GM23338 (cell line): ENCODE results near the gene ZNF76. TPM values are rescaled to one million over a fixed set of nuclear protein-coding genes. Genes with fewer than 3 reads are reported as not detected.

Experiments
- ATAC-seq: fragments of 200-7000 bp; cut with Tn5 transposase; 3 replicates; pipeline ENCODE4 v1.9.1; 2020
- DNase-seq: peaks from one replicate; pipeline ENCODE4 v3.0.0-alpha.2; 2015; ENCODE audit warnings: low spot score
- H2AFZ ChIP-seq: fragments of 200-600 bp; sonication (generic); 2 replicates; pipeline ENCODE4 v1.8.0; 2016; ENCODE audit warnings: antibody characterized with exemption, mild to moderate bottlenecking, moderate library complexity
- H3F3A ChIP-seq: fragments of 200-600 bp; sonication (generic); replicated peaks from 2 replicates; pipeline ENCODE4 v1.8.0; 2017; ENCODE audit warnings: antibody characterized with exemption, mixed run types, low read depth
- H3K27ac ChIP-seq: fragments of 200-600 bp; sonication (generic); 2 replicates; pipeline ENCODE4 v1.6.1; 2016; ENCODE audit warnings: low read depth
- H3K27me3 ChIP-seq: fragments of 200-600 bp; sonication (generic); 2 replicates; pipeline ENCODE4 v1.8.0; 2016; ENCODE audit warnings: mild to moderate bottlenecking, mixed run types, moderate library complexity; ENCODE audit not compliant: insufficient read depth
- H3K36me3 ChIP-seq: fragments of 200-600 bp; sonication (generic); 2 replicates; pipeline ENCODE4 v1.8.0; 2016; ENCODE audit warnings: mild to moderate bottlenecking; ENCODE audit not compliant: insufficient read depth
- H3K4me1 ChIP-seq: fragments of 200-600 bp; sonication (generic); 2 replicates; pipeline ENCODE4 v1.8.0; 2016; ENCODE audit warnings: mild to moderate bottlenecking, moderate library complexity; ENCODE audit not compliant: insufficient read depth
- H3K4me2 ChIP-seq: fragments of 200-600 bp; sonication (generic); 2 replicates; pipeline ENCODE4 v1.7.1; 2017; ENCODE audit warnings: mixed run types
- H3K4me3 ChIP-seq: fragments of 200-600 bp; sonication (generic); 2 replicates; pipeline ENCODE4 v1.6.1; 2016; ENCODE audit warnings: mixed run types
- H3K79me2 ChIP-seq: fragments of 200-600 bp; sonication (generic); replicated peaks from 2 replicates; pipeline ENCODE4 v1.8.0; 2017; ENCODE audit warnings: mild to moderate bottlenecking; ENCODE audit not compliant: insufficient read depth
- H3K9me2 ChIP-seq: fragments of 200-600 bp; sonication (generic); 2 replicates; pipeline ENCODE4 v1.8.0; 2017; ENCODE audit not compliant: insufficient read depth
- H4K20me1 ChIP-seq: fragments of 200-600 bp; sonication (generic); replicated peaks from 2 replicates; pipeline ENCODE4 v1.8.0; 2017; ENCODE audit warnings: mild to moderate bottlenecking; ENCODE audit not compliant: insufficient read depth
- H3K27ac Mint-ChIP-seq: 2 replicates; pipeline ENCODE4 v1.8.0; 2020; ENCODE audit warnings: inconsistent platforms, mild to moderate bottlenecking, moderate library complexity, mixed read lengths
- H3K27me3 Mint-ChIP-seq: 3 replicates; pipeline ENCODE4 v1.8.0; 2022; ENCODE audit warnings: low read depth, mild to moderate bottlenecking, moderate library complexity, mixed read lengths, inconsistent platforms; ENCODE audit not compliant: insufficient read depth, poor library complexity
- H3K36me3 Mint-ChIP-seq: 3 replicates; pipeline ENCODE4 v1.8.0; 2021; ENCODE audit warnings: low read depth, mild to moderate bottlenecking, inconsistent platforms, moderate library complexity, mixed read lengths
- H3K4me1 Mint-ChIP-seq: 3 replicates; pipeline ENCODE4 v1.8.0; 2020; ENCODE audit warnings: mild to moderate bottlenecking, inconsistent platforms, mixed read lengths
- H3K4me3 Mint-ChIP-seq: 3 replicates; pipeline ENCODE4 v1.8.0; 2021; ENCODE audit warnings: moderate library complexity, mild to moderate bottlenecking, inconsistent platforms, mixed read lengths
- H3K9me3 Mint-ChIP-seq: 3 replicates; pipeline ENCODE4 v1.8.0; 2020; ENCODE audit warnings: moderate library complexity, mild to moderate bottlenecking, inconsistent platforms, mixed read lengths
- CREB1 ChIP-seq: fragments of 250-450 bp; sonication (Bioruptor Pico); IDR thresholded peaks from 2 replicates; pipeline ENCODE4 v1.5.0; 2020; ENCODE audit warnings: low read depth, mild to moderate bottlenecking, moderate library complexity
- ETS1 ChIP-seq: IDR thresholded peaks from 2 replicates; pipeline ENCODE4 v1.6.1; 2016; ENCODE audit warnings: antibody characterized with exemption
- EZH2phosphoT487 ChIP-seq: fragments of 200-600 bp; sonication (generic); IDR thresholded peaks from one replicate; pipeline ENCODE4 v1.8.1; 2018; ENCODE audit warnings: antibody characterized with exemption; ENCODE audit not compliant: unreplicated experiment
- JUNB ChIP-seq: IDR thresholded peaks from one replicate; pipeline ENCODE4 v1.6.1; 2016; ENCODE audit warnings: antibody characterized with exemption; ENCODE audit not compliant: unreplicated experiment
- REST ChIP-seq: IDR thresholded peaks from one replicate; pipeline ENCODE4 v1.6.1; 2018; ENCODE audit warnings: antibody characterized with exemption; ENCODE audit not compliant: unreplicated experiment
- STAT1 ChIP-seq: IDR thresholded peaks from one replicate; pipeline ENCODE4 v1.6.1; 2016; ENCODE audit warnings: antibody characterized with exemption; ENCODE audit not compliant: unreplicated experiment
- ZNF114 ChIP-seq: fragments of 250-450 bp; sonication (Bioruptor Pico); IDR thresholded peaks from 2 replicates; pipeline ENCODE4 v1.5.0; 2020; ENCODE audit warnings: mild to moderate bottlenecking, moderate library complexity
- ZNF462 ChIP-seq: fragments of 250-450 bp; sonication (Bioruptor Pico); IDR thresholded peaks from 2 replicates; pipeline ENCODE4 v1.5.0; 2020; ENCODE audit warnings: mild to moderate bottlenecking, moderate library complexity
- polyA plus RNA-seq: library from polyadenylated mRNA; unstranded; fragments of >200 nt; fragmentation: Nextera tagmentation; extraction: Ambion mirVana; gene quantifications from 2 replicates; pipeline ENCODE4 v1.2.1, GENCODE V29; 2016
- total RNA-seq: library from RNA; depleted of rRNA; stranded (reverse); fragments of >200 nt; shearing (Covaris generic); gene quantifications from 2 replicates; pipeline ENCODE4 v1.2.3, GENCODE V29; 2014

Gene ZNF76
- total and polyA plus RNA-seq, 2 experiments from 2014 or later, result 12.5 to 18.8 TPM

GRCh38 chr6:35309611-35310264 is 50.2 kb downstream of the ZNF76 start (continued):
- TF ChIP-seq REST (no peak), JUNB (no peak), ZNF462 (no peak)

GRCh38 chr6:35310265-35310831 is 50.8 kb downstream of the ZNF76 start:
- no peaks in the 10 kb centered on the region for H3F3A ChIP-seq
- no peak overlapping the region for H3K27ac ChIP-seq
- no peaks in the 10 kb centered on the region for H3K4me1 ChIP-seq
- no peaks in the 10 kb centered on the region for H3K36me3 ChIP-seq
- Mint-ChIP-seq H3K4me1 (no peaks in the 10 kb centered on the region; the same call in 2 of the 3 replicates), H3K27me3 (peaks cover 7% of the 10 kb centered on the region), H3K9me3 (no peaks in the 10 kb centered on the region), H3K36me3 (no peaks in the 10 kb centered on the region; the same call in 2 of the 3 replicates), H3K27ac (no peak overlapping the region), H3K4me3 (no peak overlapping the region)
- no peaks in the 10 kb centered on the region for H4K20me1 ChIP-seq
- no peak overlapping the region for H3K4me3 ChIP-seq
- H3K79me2 ChIP-seq, result no peaks in the 10 kb centered on the region
- H2AFZ ChIP-seq, result no peak overlapping the region
- no peaks in the 10 kb centered on the region for H3K9me2 ChIP-seq
- DNase-seq, result no peak
- H3K4me2 ChIP-seq, result no peak overlapping the region
- H3K27me3 ChIP-seq, result no peaks in the 10 kb centered on the region
- TF ChIP-seq JUNB (no peak), CREB1 (CRISPR knock-in tag) (no peak), ETS1 (no peak), REST (no peak), ZNF114 (no peak), EZH2phosphoT487 (no peak), STAT1 (no peak)
- no peak for ATAC-seq
